Esophagus muscularis mucosa (tissue), 4 donors: Measurements from ENCODE around the gene IL18RAP. TPM values are rescaled to one million over a fixed set of nuclear protein-coding genes. Genes with fewer than 3 reads are reported as not detected.

Source experiments
- DNase-seq: peaks from one replicate; pipeline ENCODE4 v3.0.0-alpha.2; 2017; ENCODE audit errors: extremely low spot score
- H3K27ac ChIP-seq, 4 donors: fragments of 200-600 bp; sonication (generic); replicated peaks in 1 of 4; 1 replicate in 3 of 4; 2 replicates in 1 of 4; pipeline ENCODE4 v1.5.1; 2016 to 2019; ENCODE audit warnings: mild to moderate bottlenecking in 1 of 4
- H3K27me3 ChIP-seq, 4 donors: fragments of 200-600 bp; sonication (generic); one replicate each; pipeline versions ENCODE4 v1.5.1 to v1.6.0; 2016 to 2019
- H3K36me3 ChIP-seq, 4 donors: fragments of 200-600 bp; sonication (generic); one replicate each; pipeline ENCODE4 v1.5.1; 2016 to 2019
- H3K4me1 ChIP-seq, 4 donors: fragments of 200-600 bp; sonication (generic); one replicate each; pipeline ENCODE4 v1.5.1; 2016 to 2019
- H3K4me3 ChIP-seq, 4 donors: fragments of 200-600 bp; sonication (generic); 1 replicate in 2 of 4; 2 replicates in 2 of 4; pipeline ENCODE4 v1.5.1; 2016 to 2019; ENCODE audit warnings: mild to moderate bottlenecking in 4 of 4, moderate library complexity in 1 of 4
- H3K9me3 ChIP-seq, 4 donors: fragments of 200-600 bp; sonication (generic); 1 replicate in 3 of 4; 2 replicates in 1 of 4; pipeline ENCODE4 v1.5.1; 2016 to 2019
- CTCF ChIP-seq, 3 experiments: fragments of 200-600 bp in 2 of 3; fragments of 450-650 bp in 1 of 3; sonication (generic) in 2 of 3; IDR thresholded peaks; one replicate each; pipeline ENCODE4 v1.5.1; 2017 to 2019; ENCODE audit warnings: antibody characterized with exemption in 3 of 3, mild to moderate bottlenecking in 2 of 3, moderate library complexity in 1 of 3
- EP300 ChIP-seq: sonication (generic); formaldehyde crosslinking; IDR thresholded peaks from one replicate; pipeline ENCODE4 v1.6.1; 2017; ENCODE audit warnings: antibody characterized with exemption
- POLR2A ChIP-seq: fragments of 450-650 bp; IDR thresholded peaks from one replicate; pipeline ENCODE4 v1.6.1; 2017; ENCODE audit warnings: antibody characterized with exemption, moderate library complexity, mild to moderate bottlenecking, low read depth
- POLR2AphosphoS5 ChIP-seq, 2 donors: sonication (generic); formaldehyde crosslinking; IDR thresholded peaks; one replicate each; pipeline ENCODE4 v1.6.1; 2017; ENCODE audit warnings: antibody characterized with exemption in 2 of 2
- WGBS: methylation state at CpG from one replicate; pipeline ENCODE4 v1.1.5; 2018; 5-methylcytosine and 5-hydroxymethylcytosine counted together
- intact Hi-C: fragments of 100-400 bp; cut with DNase I; formaldehyde crosslinking; loops from one replicate; pipeline ENCODE4 v1.15.1; 2023
- total RNA-seq, 4 donors: library from RNA; depleted of rRNA; stranded (reverse); fragments of >200 nt; gene quantifications; one replicate each; pipeline versions ENCODE4 v1.1.0 to v1.2.1, GENCODE V29; 2016

Gene IL18RAP
- total RNA-seq, 4 donors from 2014 or later = 0.42 to 11.3 (median 0.58) TPM

GRCh38 chr2:102386004-102386403 lies 37.0 kb upstream of the IL18RAP start:
- H3K9me3 ChIP-seq = peaks cover 0 to 22% (median 13%) of the 10 kb centered on the region in 4 donors
- H3K36me3 ChIP-seq = peaks cover 0 to 9% (median 0%) of the 10 kb centered on the region in 4 donors
- WGBS = 86% methylated on average over 3 of the region's 3 CpGs
- H3K27ac ChIP-seq = no peak overlapping the region
- intact Hi-C loops = no loop called here
- TF ChIP-seq POLR2AphosphoS5 (IDR thresholded peaks at IDR 0.05) (no peak), POLR2A (no peak), CTCF (IDR thresholded peaks at IDR 0.05) (no peak), EP300 (no peak)
- DNase-seq = peak; percentile 19
- no peak overlapping the region for H3K4me3 ChIP-seq
- no peaks in the 10 kb centered on the region for H3K4me1 ChIP-seq
- no peaks in the 10 kb centered on the region for H3K27me3 ChIP-seq

GRCh38 chr2:102386867-102387541 lies 36.0 kb upstream of the IL18RAP start:
- Histone ChIP-seq H3K4me3 (no peak overlapping the region), H3K36me3 (peaks cover 0 to 9% (median 0%) of the 10 kb centered on the region in 4 donors), H3K27ac (no peak overlapping the region), H3K27me3 (no peaks in the 10 kb centered on the region), H3K4me1 (no peaks in the 10 kb centered on the region), H3K9me3 (peaks cover 0 to 22% (median 13%) of the 10 kb centered on the region in 4 donors)
- TF ChIP-seq CTCF (IDR thresholded peaks at IDR 0.05) = no peak
- TF ChIP-seq EP300 = no peak
- TF ChIP-seq POLR2A = no peak
- no peak for TF ChIP-seq POLR2AphosphoS5 (IDR thresholded peaks at IDR 0.05)
- DNase-seq = peak; percentile 75
- 75% methylated on average over 3 of the region's 3 CpGs for WGBS
- intact Hi-C loops = no loop called here

DNA sequence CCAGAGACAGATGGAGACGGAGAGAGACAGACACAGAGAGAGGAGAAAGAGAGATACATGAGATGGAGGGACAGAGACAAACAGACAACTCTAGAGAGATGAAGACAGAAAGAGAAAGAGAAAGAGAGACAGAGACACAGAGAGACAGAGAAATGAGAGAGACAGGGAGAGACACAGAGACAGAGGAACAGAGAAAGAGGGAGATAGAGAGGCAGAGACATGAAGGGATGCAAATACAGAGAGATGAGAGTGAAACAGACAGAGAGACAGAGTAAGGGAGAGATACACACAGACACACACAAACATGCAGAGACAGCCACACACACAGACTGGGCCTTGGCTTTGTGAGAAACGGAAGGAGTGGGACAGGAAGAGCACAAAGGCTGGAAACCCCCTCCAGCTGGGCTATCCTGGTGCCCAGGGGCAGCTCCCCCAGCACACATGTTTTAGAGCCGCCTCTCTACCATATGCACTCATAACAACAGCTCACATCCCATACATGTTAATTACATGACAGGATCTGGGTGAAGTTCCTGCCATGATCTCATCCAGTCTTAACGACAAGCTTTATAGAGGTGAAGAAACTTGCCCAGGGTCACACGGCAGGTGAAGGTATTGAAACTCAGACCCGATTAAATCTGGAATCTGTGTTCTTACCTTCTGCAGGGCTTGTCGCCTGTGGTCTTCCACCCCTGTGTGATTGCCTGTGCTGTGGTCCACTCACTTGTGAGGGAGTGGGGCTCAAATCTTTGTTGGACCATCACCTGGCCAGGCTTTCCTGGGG lies 35.0 kb upstream of the IL18RAP start:
- 90% methylated on average over 7 of the region's 7 CpGs for WGBS

GRCh38 chr2:102391565-102391964 lies 31.4 kb upstream of the IL18RAP start:
- Histone ChIP-seq H3K9me3 (no peaks in the 10 kb centered on the region), H3K36me3 (no peaks in the 10 kb centered on the region), H3K27ac (no peak overlapping the region), H3K4me3 (no peak overlapping the region), H3K4me1 (no peaks in the 10 kb centered on the region), H3K27me3 (no peaks in the 10 kb centered on the region)
- intact Hi-C loops = no loop called here
- no peak for DNase-seq
- 67% methylated on average over 2 of the region's 2 CpGs for WGBS
- no peak for TF ChIP-seq CTCF (IDR thresholded peaks at IDR 0.05)
- TF ChIP-seq POLR2A = no peak
- no peak for TF ChIP-seq POLR2AphosphoS5 (IDR thresholded peaks at IDR 0.05)
- no peak for TF ChIP-seq EP300

More for the DNA sequence above, 35.0 kb upstream of the IL18RAP start:
- Histone ChIP-seq H3K4me1 (no peaks in the 10 kb centered on the region), H3K36me3 (peaks cover 0 to 9% (median 0%) of the 10 kb centered on the region in 4 donors), H3K27me3 (no peaks in the 10 kb centered on the region), H3K27ac (no peak overlapping the region), H3K9me3 (peaks cover 0 to 18% (median 10%) of the 10 kb centered on the region in 4 donors), H3K4me3 (no peak overlapping the region)
- TF ChIP-seq POLR2A (no peak), POLR2AphosphoS5 (IDR thresholded peaks at IDR 0.05) (no peak), CTCF (IDR thresholded peaks at IDR 0.05) (no peak), EP300 (no peak)
- peak; percentile 78 for DNase-seq
- intact Hi-C loops = no loop called here
